CD4-positive, alpha-beta T cell treated with Interleukin-15 for 4 hours (primary cell): Measurements from ENCODE around the gene VSIG4.

Experiments
- DNase-seq: peaks from one replicate; pipeline ENCODE4 v3.0.0-alpha.2; 2020; ENCODE audit warnings: low spot score

Gene VSIG4

GRCh38 chrX:66024092-66024467, 15.8 kb downstream of the VSIG4 start:
- no peak for DNase-seq

- DNase-seq = no peak
These were observed 16.3 kb downstream of the VSIG4 start for GRCh38 chrX:66023385-66024091.

DNA sequence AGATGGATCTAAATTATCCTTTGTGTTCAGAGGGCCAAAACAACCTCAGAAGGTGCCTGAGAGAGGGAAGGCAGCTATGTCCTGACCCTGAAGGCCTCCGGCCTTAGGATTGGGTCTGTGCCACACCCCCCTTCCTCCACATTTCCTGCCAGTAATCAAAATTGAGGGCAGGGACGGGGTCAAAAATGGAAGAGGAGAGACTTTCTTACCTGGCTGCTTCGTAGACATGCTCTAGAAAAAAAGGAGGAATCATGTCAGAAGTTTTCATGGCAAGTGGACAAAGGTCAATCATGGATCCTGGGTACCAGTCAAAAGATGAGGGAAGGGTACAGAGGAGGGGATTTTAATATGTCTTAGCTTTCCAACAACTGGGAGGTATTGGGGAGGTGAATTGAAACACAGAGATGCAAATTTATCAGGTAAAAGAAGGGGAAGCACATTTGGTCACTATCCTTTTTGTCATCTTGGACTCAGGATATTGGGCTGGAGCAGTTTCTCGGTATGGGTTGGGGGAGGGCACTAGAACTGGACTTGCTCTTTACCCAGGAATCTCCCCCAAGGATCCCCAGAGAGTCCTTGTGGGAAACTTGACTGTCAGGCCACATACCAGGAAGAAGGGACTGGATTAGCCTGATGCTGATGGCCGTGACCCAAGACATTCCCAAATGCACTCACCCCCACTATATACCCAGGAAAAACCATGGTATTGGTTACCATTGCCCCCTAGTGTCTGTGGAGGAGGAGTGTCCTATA, 17.1 kb downstream of the VSIG4 start:
- DNase-seq = no peak

DNA sequence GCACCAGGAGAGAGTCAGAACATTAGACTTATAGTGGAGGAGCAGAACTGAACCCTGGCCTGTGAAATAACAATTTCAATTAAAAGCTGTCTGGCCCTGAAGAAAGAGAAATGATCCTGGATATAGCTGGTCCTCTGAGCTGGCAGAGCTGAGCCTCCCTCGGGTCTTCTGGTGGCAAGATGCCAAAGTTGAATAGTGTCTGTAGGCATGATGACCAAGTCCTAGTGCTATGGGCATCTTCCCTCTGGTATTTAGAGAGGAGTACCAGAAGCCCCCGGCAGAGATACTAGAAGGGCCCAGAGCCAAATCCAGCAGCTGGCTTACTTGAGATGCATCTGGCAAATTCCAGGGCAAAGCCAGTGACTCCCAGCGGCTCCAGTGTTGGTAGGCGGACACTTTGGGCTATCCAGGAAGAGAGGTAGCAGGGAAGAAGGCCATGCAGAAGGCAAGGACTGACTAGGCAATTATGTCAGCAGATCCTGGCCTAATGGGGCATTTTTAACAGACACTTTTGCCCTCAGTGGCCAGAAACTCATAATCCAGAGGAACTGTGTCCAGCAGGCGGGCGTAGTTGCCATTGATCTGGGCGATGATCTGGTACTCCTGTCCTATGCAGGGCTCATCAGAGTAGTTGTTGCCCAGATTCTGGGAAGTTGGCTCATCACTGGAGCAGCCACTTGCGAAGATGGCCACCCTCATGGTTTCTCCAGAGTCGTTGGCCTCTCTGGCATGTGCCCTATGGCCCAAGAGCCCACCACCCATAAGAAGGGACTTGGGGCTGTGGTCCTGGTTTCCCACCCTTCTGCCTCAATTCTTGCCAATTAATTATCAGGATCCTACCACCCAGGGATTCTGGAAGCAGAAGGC, 17.9 kb downstream of the VSIG4 start:
- DNase-seq = no peak

DNA sequence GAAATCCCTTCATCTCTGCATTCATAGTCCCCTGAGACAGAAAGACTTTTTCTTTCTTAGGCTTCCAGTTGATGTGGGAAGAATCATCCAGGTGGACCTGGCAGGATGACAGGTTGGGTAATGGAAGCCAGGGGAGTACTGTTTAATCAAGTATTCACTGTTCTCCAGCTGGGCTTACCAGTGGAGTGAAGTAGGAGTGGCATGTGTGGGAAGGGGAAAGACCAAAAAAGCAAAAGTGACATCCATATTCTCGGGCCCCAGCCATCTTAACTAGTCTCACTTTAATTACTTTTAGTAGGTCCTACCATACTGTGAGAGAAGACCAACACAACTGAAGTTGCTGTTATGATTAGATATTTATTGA, 18.5 kb downstream of the VSIG4 start:
- DNase-seq = no peak

- no peak for DNase-seq
These were observed 19.1 kb downstream of the VSIG4 start for GRCh38 chrX:66020631-66021334.

GRCh38 chrX:66019974-66020373, 19.9 kb downstream of the VSIG4 start:
- no peak for DNase-seq

- no peak for DNase-seq
These were observed 20.6 kb downstream of the VSIG4 start for GRCh38 chrX:66019310-66019652.

DNA sequence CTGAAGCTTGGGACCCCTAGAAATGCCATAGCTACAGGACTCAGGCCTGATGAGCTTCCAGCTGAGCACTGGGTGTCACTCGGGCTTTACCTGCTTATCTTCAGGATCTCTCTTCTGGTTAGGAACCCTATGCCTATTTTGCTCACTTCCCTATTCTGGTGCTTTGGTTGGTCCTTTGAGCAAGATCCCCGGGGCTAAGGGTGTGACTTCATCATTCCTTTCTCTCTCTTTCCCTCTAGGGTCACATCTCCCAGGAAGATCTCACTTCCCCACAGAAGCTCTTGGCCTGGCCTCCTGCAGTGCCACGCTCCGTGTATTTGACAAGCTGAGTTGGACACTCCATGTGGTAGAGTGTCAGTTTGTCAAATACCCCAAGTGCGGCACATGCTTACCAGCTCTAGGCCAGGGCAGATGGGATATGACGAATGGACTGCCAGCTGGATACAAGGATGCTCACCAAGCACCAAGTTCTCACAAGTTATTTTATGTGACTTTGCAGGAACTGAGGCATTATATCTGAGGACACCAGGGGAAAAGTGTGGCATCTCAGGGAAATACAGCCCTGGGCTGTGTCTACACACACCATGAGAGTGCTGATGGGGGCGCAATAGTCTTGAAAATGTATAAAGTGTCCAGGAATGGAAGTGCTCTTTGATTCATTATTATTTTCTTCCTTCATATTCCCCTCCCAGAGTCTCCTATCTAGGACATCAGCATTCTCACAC, 21.1 kb downstream of the VSIG4 start:
- DNase-seq = no peak

DNA sequence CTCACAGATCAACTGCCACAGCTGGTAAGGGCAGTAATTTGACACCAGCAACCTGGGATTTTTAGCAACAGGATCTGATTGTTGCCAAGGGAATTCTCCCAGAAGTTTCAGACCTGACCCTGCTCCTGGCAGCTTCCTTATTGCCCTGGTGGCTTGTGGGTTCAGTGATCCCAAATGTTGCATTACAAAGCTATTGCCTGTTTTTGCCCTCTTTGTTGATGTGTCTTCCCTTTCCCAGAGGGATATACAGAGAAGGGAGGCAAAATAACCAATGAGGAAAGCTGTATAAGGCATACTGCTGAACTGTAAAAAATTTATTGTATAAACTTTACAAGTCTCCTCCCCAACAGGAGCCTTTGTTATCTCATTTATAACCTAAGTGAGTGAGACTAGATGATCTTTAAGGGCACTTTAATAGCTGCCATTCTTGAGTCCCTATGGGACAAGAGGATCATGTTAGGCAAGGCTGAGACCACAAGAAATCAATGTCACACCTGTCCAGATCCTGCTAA, 22.2 kb downstream of the VSIG4 start:
- DNase-seq = no peak

- DNase-seq = no peak
These were observed 22.8 kb downstream of the VSIG4 start for GRCh38 chrX:66016905-66017658.

- DNase-seq = no peak
These were observed 23.8 kb downstream of the VSIG4 start for GRCh38 chrX:66015900-66016689.

- peak; percentile 18 for DNase-seq
These were observed 24.6 kb downstream of the VSIG4 start for GRCh38 chrX:66015152-66015831.

GRCh38 chrX:66014556-66014955, 25.3 kb downstream of the VSIG4 start:
- no peak for DNase-seq

DNA sequence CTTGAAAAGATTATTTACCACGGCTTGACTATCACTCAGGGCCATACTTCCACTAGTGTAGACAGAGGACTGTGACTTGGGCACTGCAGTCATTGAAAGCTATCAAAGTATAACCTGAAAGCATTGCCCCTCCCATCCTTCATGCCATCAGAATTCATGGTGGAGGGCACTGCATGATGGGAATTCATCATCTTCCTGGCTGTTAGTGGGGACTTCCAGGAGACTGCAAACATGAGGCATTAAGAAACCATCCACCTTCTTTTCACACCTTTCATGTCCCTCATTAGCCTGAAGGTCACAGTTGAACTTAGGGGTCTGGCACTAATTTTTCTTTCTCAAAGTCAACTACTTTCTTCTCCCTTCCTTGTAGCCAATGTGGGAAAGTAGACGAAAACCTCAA, 25.8 kb downstream of the VSIG4 start:
- DNase-seq = no peak

DNA sequence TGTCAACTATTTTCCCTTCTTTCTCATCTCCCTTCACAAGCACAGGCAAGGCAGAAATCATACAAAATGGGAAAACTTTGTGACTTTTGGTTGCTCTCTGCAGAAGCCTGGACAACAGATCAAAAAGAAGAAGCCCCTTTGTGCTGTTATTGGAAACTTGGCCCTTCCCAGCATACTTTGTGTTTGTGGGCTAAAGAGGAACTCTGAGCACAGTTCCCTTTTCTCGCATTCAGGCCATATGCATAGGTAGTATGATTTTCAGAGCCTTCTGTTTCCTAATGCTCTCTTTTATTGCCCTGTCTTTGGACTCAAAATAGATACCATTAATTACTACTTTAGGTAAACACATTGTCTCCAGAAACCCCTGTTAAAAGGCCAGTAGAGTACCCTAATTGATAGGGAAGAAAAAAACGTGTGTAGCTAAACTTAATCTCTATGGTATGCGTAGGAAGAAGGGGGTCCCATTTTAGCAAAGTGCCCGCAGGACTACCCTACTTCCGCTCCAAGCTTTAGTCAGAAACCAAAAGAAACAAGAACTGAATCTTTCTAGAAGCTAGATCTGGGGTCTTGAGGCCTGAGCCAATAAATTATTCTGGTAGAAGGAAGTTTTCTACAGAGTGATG, 26.6 kb downstream of the VSIG4 start:
- no peak for DNase-seq

DNA sequence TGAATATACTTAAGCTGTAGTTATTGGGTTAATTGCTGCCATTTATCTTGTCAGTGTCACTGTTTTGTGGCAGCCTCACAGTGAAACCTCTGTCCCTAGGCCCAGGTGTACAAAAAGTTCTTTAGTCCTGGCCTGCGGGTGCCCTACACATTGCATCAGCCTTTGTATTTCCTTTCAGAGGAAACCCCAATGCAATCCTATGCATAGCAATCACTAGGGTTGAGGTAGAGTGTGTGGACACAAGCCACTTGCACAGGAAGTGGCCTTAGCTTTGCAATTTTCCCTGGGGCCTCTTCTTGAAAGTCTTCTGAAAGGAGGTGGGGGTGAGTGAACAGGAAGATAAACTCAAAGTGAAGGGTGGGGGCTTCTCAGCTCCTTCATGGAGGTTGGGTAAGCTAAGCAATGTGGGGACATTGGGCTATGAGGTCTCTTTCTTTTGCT, 27.8 kb downstream of the VSIG4 start:
- DNase-seq = no peak

DNA sequence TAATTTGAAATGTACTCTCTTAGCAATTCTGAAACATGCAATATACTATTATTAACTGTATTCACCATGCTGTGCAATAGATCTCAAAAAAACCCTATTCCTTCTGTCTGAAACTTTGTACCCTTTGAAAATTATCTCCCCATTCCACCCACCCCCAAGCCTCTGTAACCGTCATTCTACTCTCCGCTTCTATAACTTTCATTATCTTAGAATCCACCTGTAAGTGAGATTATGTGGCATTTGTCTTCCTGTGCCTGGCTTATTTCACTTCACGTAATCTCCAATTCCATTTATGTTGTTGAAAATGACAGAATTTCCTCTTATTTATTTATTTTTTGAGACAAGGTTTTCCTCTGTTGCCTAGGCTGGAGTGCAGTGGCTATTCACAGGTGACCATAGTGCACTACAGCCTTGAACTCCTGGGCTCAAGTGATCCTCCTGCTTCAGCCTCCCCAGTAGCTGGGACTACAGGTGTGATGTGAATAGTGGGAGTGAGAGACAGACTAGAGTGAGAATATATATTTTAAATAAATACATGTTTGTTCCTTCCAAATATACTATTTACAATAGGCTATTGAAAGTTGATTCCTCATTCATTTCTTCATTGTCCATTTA, 30.5 kb downstream of the VSIG4 start:
- no peak for DNase-seq
